Activated CD8-positive, alpha-beta memory T cell treated with anti-CD3 and anti-CD28 coated beads, Interleukin-2, amount 10 ng/mL, durations not matched to agents 7 days and 5 days (primary cell): ENCODE measurements around the gene SCUBE2. TPM values are rescaled to one million over a fixed set of nuclear protein-coding genes. Genes with fewer than 3 reads are reported as not detected.
"Not testable (repeated sequence)": the region's sequence is repeated elsewhere in the genome, so short reads cannot be mapped to it uniquely, and the experiment has no call there.

Experiments used
- ATAC-seq: fragments of 150-1000 bp; cut with Tn5 transposase; one replicate; pipeline ENCODE4 v1.10.0; 2021; ENCODE audit warnings: moderate library complexity
- CTCF ChIA-PET: fragments of 350-600 bp; sonication (Branson Sonifier 250); formaldehyde crosslinking; loops from one replicate; lab custom pipeline; 2021; ENCODE audit warnings: antibody characterized with exemption; lab: Charles Lee
- DNase-seq: peaks from one replicate; pipeline ENCODE4 v3.0.0-alpha.2; 2020
- H3K27ac Mint-ChIP-seq: one replicate; pipeline ENCODE4 v1.8.0; 2021; ENCODE audit warnings: mild to moderate bottlenecking, mixed read lengths
- H3K27me3 Mint-ChIP-seq: one replicate; pipeline ENCODE4 v1.8.0; 2021; ENCODE audit warnings: mixed read lengths
- H3K36me3 Mint-ChIP-seq: one replicate; pipeline ENCODE4 v1.8.0; 2021; ENCODE audit warnings: mild to moderate bottlenecking, mixed read lengths
- H3K4me1 Mint-ChIP-seq: one replicate; pipeline ENCODE4 v1.8.0; 2021; ENCODE audit warnings: mixed read lengths
- H3K4me3 Mint-ChIP-seq: one replicate; pipeline ENCODE4 v1.8.0; 2021; ENCODE audit warnings: mild to moderate bottlenecking, moderate library complexity, mixed read lengths
- H3K9me3 Mint-ChIP-seq: one replicate; pipeline ENCODE4 v1.8.0; 2022; ENCODE audit warnings: low read depth, mixed read lengths
- total RNA-seq, 2 experiments: library from RNA; stranded (reverse); gene quantifications; one replicate each; pipeline ENCODE4 v1.2.3, GENCODE V29; 2021

The SCUBE2 gene
- total RNA-seq, 2 experiments from 2014 or later: not detected

DNA sequence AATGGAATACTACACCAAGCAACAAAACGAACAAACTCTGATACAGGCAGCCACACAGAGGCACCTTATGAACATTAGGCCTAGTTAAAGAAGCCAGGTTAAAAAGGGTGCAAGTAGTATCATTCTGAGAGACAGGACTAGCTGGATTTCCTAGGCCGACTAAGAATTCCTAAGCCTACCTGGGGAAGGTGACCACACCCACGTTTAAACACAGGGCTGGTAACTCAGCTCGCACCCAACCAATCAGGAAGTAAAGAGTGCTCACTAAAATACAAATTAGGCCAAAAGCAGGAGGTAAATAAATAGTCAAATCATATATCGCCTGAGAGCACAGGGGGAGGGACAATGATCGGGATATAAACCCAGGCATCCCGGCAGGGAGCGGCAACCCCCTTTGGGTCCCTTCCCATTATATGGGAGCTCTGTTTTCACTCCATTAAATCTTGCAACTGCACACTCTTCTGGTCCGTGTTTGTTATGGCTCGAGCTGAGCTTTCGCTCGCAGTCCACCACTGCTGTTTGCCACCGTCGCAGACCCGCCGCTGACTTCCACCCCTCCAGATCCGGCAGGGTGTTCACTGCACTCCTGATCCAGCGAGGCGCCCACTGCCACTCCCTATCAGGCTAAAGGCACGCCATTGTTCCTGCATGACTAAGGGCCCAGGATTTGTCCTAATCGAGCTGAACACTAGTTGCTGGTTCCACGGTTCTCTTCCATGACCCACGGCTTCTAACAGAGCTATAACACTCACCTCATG lies 6.0 kb upstream of the SCUBE2 start:
- peaks cover 48% of the 10 kb centered on the region for H3K27me3 Mint-ChIP-seq
- ATAC-seq, H3K27ac Mint-ChIP-seq, H3K36me3 Mint-ChIP-seq, H3K4me3 Mint-ChIP-seq, DNase-seq, H3K9me3 Mint-ChIP-seq, H3K4me1 Mint-ChIP-seq: not testable (repeated sequence)
- CTCF ChIA-PET: interaction anchor here (1.4 to 2.1 kb wide), 2 partner anchors 40 to 182 kb away, joined by 4 read pairs; no protein-coding TSS in a partner anchor

DNA sequence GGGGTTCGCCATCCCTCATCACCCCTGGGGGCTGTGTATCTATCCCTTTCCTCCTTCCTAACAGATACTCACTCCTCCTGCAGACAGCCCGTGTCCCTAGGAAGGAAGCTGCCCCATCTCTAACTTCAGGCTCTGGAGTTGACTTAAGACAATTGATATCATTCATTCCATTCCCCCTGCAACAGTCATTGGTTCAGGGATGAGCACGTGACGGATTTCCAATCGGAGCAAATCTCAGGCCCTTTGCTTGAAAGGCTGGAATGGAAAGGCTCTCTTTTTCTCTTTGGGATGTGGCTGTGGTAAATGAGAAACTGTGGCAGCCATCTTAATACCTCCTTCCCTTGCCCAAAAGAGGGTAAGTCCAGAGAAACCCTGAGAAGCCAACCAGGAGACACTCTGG lies 5.0 kb upstream of the SCUBE2 start:
- CTCF ChIA-PET: interaction anchor here (1.2 kb wide), 1 partner anchor 35 kb away, joined by 3 read pairs; no protein-coding TSS in a partner anchor
- no peak for ATAC-seq
- H3K27me3 Mint-ChIP-seq: peaks cover 48% of the 10 kb centered on the region

DNA sequence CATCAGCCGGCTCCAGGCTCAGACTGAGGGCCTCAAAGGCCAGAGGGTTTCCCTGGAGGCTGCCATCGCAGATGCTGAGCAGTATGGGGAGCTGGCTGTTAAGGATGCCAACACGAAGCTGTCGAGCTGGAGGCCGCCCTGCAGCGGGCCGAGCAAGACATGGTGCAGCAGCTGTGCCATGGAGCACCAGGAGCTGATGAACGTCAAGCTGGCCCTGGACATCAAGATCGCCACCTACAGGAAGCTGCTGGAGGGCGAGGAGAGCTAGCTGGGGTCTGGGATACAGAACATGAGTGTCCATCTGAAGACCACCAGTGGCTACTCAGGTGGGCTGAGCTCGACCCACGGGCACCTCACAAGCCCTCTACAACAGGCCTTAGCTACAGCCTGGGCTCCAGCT lies 4.0 kb upstream of the SCUBE2 start:
- Mint-ChIP-seq H3K36me3 (no peaks in the 10 kb centered on the region), H3K4me1 (no peaks in the 10 kb centered on the region), H3K27ac (no peak overlapping the region), H3K27me3 (peaks cover 45% of the 10 kb centered on the region), H3K4me3 (no peak overlapping the region), H3K9me3 (no peaks in the 10 kb centered on the region)
- no peak for DNase-seq
- CTCF ChIA-PET: interaction anchor here (0.6 to 2.1 kb wide), 6 partner anchors 34 to 181 kb away, joined by 3 to 7 read pairs (median 3); no protein-coding TSS in a partner anchor
- ATAC-seq: no peak

More for the DNA sequence above, 5.0 kb upstream of the SCUBE2 start:
- no peak for DNase-seq
- no peaks in the 10 kb centered on the region for H3K9me3 Mint-ChIP-seq
- H3K36me3 Mint-ChIP-seq: no peaks in the 10 kb centered on the region
- no peaks in the 10 kb centered on the region for H3K4me1 Mint-ChIP-seq
- H3K4me3 Mint-ChIP-seq: no peak overlapping the region
- no peak overlapping the region for H3K27ac Mint-ChIP-seq

DNA sequence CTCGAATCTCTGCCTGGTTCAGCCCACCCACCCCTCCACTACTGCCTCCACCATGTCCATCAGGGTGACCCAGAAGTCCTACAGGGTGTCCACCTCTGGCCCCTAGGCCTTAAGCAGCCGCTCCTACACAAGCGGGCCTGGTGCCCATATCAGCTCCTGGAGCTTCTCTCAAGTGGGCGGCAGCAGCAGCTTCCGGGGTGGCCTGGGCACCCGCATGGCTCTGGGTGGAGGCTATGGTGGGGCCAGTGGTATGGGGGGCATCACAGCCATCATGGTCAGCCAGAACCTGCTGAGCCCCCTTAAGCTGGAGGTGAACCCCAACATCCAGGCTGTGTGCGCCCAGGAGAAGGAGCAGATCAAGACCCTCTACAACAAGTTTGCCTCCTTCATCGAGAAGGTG lies 3.0 kb upstream of the SCUBE2 start:
- no peak overlapping the region for H3K4me3 Mint-ChIP-seq
- peaks cover 48% of the 10 kb centered on the region for H3K27me3 Mint-ChIP-seq
- H3K9me3 Mint-ChIP-seq: no peaks in the 10 kb centered on the region
- DNase-seq (no peak), ATAC-seq (no peak)
- CTCF ChIA-PET: interaction anchor here (0.9 to 2.1 kb wide), 2 partner anchors 79 to 101 kb away, joined by 3 to 7 read pairs; no protein-coding TSS in a partner anchor
- no peaks in the 10 kb centered on the region for H3K4me1 Mint-ChIP-seq
- H3K36me3 Mint-ChIP-seq: no peaks in the 10 kb centered on the region
- H3K27ac Mint-ChIP-seq: no peak overlapping the region

DNA sequence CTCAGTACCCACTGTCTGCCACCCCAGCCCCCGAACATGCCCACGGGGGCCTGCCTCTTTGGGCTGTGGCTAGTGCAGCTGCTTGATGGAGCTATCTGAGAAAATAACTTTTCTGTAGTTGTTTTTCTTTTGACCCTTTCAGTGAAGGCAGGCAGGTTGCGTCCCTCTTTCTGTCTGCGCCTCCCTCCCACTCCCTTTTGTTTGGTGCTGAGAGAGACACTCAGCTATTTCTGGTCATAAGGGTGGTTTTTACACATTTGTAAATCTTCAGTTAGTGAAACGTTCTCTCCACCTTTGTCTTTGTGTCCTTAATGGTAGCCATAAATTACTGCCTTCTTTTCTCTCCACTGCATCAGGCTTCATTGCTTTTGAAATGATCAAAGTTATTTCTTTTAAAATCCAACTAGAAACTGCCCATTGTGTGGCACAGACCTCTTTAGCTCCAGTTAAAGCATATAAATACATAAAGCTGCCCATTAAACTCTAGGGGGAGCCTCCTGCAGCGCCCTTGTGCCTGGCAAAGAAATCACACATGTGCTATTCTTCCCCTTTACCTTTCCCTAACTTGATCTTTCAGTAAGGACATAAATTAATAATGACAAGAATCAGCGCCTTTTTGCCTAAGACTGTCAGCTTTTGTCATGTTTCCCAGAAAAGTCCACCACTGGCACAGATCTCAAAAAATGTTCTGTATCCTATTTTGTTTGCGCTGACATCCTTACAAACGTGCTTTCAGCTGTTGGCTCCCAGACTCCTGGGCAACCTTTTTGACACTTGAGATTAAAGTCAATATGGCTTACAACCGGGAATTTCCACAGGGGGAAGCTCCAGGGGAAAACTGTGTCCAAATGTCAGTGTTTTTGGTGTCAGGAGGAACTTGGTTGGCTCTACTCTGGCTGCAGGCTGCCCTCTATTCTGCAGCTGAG lies 1.7 kb upstream of the SCUBE2 start:
- Mint-ChIP-seq H3K4me1 (no peaks in the 10 kb centered on the region), H3K27ac (no peak overlapping the region), H3K4me3 (no peak overlapping the region), H3K36me3 (no peaks in the 10 kb centered on the region), H3K27me3 (peaks cover 60% of the 10 kb centered on the region), H3K9me3 (no peaks in the 10 kb centered on the region)
- no peak for DNase-seq
- no peak for ATAC-seq
- CTCF ChIA-PET: interaction anchor here (1.1 to 2.1 kb wide), 4 partner anchors 16 to 178 kb away, joined by 3 to 10 read pairs (median 4); no protein-coding TSS in a partner anchor

DNA sequence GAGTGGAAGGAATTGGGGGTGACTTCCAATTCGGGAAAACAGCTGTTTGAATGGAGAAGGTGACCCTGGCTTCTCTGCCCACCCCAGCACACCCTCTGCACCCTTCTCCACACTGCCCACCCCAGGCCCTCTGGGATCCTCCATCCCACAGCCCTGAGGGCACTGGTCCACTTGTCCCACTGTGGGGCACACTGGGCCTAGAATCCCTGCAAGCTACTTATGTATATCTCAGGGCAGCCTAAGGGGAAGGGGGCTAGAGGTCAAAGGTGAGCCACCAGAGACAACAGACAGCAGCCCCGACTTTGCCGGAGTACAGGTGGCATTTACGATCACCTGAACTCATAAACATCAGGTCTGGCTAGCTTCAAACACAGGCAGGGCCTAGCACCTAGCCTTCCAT lies 673 bp upstream of the SCUBE2 start:
- CTCF ChIA-PET: interaction anchor here (1.5 to 2.1 kb wide), 2 partner anchors 15 to 46 kb away, joined by 5 to 10 read pairs; no protein-coding TSS in a partner anchor
- DNase-seq: no peak
- no peak overlapping the region for H3K27ac Mint-ChIP-seq
- ATAC-seq: no peak
- no peaks in the 10 kb centered on the region for H3K36me3 Mint-ChIP-seq
- no peak overlapping the region for H3K4me3 Mint-ChIP-seq
- no peaks in the 10 kb centered on the region for H3K9me3 Mint-ChIP-seq
- H3K27me3 Mint-ChIP-seq: peaks cover 64% of the 10 kb centered on the region
- H3K4me1 Mint-ChIP-seq: no peaks in the 10 kb centered on the region

DNA sequence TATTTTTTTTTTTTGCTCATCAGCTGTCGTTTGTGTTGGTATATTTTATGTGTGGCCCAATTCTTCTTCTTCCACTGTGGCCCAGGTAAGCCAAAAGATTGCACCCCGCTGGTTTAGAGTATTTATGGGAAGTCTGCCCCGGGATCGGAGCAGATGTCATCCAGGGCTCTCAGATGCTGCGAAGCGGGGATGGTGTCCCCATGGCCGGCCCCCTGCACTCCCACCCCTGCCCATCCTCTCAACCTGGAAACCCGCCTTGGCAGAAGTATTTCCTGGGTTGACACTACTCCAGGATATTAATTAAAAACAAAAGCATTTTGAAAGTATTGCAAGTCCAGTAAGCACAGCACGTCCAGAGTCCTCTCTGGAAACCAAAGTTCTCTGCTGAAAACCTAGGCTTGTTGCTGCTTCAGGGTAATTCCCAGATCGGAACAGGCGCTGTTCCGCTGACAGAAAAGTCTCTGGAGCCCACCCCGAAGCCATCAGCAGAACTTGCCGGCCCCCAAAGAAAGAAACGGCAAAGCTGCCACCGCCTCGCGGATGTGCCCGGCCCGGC lies 833 bp downstream of the SCUBE2 start:
- no peak overlapping the region for H3K4me3 Mint-ChIP-seq

DNA sequence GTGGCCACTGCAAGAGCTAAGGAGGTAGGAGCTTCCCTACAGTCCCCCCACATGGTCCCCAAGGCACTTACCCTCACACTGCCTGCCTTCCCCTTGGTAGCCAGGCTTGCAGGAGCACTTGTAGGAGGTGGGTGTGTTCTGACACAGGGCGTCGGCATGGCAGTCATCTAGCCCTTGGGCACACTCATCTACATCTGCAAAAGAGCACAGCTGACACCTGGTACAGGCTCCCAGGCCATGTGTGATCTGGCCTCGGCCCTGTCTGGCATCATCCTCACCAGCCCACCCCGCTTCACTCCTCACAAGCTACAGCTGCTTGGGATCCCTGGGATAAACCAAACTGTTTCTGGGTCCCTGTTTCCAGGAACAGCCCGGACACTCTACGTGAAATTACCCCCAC lies 1.8 kb downstream of the SCUBE2 start:
- Mint-ChIP-seq H3K36me3 (no peaks in the 10 kb centered on the region), H3K27ac (no peak overlapping the region), H3K9me3 (no peaks in the 10 kb centered on the region), H3K27me3 (peaks cover 73% of the 10 kb centered on the region), H3K4me3 (no peak overlapping the region), H3K4me1 (no peaks in the 10 kb centered on the region)
- CTCF ChIA-PET: interaction anchor here (1.1 to 1.3 kb wide), 2 partner anchors 48 to 74 kb away, joined by 3 to 4 read pairs; no protein-coding TSS in a partner anchor
- DNase-seq (no peak), ATAC-seq (no peak)

More for the DNA sequence above, 833 bp downstream of the SCUBE2 start:
- CTCF ChIA-PET: interaction anchor here (1.1 to 1.3 kb wide), 2 partner anchors 47 to 75 kb away, joined by 3 to 4 read pairs; no protein-coding TSS in a partner anchor
- DNase-seq (no peak), ATAC-seq (no peak)
- peaks cover 68% of the 10 kb centered on the region for H3K27me3 Mint-ChIP-seq
- no peaks in the 10 kb centered on the region for H3K36me3 Mint-ChIP-seq
- H3K27ac Mint-ChIP-seq: no peak overlapping the region
- no peaks in the 10 kb centered on the region for H3K9me3 Mint-ChIP-seq
- H3K4me1 Mint-ChIP-seq: no peaks in the 10 kb centered on the region

DNA sequence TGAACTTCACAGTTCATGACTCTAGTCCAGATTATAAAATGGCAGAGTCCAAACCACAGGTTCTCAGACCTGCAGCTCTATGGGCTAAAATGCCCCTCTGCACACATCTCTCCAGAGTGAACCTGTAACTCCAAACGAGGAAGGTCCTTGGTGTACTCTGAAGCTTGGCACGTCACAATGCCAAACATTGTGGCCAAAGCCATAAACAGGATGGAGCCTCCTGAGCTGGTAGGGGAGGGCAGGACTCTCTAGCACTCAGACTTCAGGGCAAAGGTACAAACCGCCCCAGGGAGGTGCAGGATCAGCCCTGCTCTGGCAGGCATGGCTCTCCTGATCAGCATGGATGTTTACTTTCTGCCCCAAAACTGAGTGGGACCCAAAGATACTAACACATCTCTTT lies 2.3 kb downstream of the SCUBE2 start:
- H3K4me1 Mint-ChIP-seq: no peaks in the 10 kb centered on the region
- peaks cover 70% of the 10 kb centered on the region for H3K27me3 Mint-ChIP-seq
- H3K27ac Mint-ChIP-seq: no peak overlapping the region

DNA sequence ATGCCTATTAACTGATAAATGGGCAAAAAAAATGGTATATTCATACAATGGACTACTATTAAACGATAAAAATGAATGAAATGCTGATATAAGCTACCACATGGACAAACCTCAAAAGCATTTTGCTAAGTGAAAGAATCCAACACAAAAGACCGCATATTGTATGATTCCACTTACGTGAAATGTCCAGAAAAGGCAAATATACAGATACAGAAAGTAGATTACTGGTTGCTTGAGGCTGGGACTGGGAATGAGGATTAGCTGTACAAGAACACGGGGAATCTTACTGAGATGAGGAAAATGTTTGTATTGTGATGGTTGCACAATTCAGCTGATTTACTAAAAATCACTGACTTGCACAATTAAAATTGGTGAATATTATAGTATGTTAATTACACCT lies 8.8 kb downstream of the SCUBE2 start:
- Mint-ChIP-seq H3K27ac (no peak overlapping the region), H3K9me3 (no peaks in the 10 kb centered on the region), H3K4me3 (no peak overlapping the region), H3K36me3 (no peaks in the 10 kb centered on the region), H3K4me1 (peaks cover 3% of the 10 kb centered on the region), H3K27me3 (peaks cover 54% of the 10 kb centered on the region)
- DNase-seq (no peak), ATAC-seq (no peak)
- CTCF ChIA-PET: no interaction called here

More for the DNA sequence above, 2.3 kb downstream of the SCUBE2 start:
- Mint-ChIP-seq H3K9me3 (no peaks in the 10 kb centered on the region), H3K36me3 (no peaks in the 10 kb centered on the region), H3K4me3 (no peak overlapping the region)
- CTCF ChIA-PET: interaction anchor here (0.9 to 1.1 kb wide), 2 partner anchors 18 to 73 kb away, joined by 3 read pairs; no protein-coding TSS in a partner anchor
- DNase-seq: no peak
- ATAC-seq: no peak

DNA sequence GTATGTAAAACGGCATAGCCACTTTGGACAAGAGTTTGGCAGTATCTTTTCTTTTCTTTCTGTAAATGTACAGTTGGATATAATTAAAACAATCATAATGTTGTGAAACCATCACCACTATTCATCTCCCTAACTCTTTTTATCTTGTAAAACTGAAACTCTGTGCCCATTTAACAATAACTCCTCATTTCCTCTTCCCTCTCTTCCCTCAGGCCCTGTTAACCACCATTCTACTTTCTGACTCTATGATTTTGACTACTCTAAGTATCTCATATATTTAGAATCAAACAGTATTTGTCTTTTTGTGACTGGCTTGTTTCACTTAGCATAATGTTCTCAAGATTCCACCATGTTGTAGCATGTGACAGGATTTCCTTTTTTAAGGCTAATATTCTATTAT lies 10.2 kb downstream of the SCUBE2 start:
- no peak for ATAC-seq
- peaks cover 55% of the 10 kb centered on the region for H3K27me3 Mint-ChIP-seq

DNA sequence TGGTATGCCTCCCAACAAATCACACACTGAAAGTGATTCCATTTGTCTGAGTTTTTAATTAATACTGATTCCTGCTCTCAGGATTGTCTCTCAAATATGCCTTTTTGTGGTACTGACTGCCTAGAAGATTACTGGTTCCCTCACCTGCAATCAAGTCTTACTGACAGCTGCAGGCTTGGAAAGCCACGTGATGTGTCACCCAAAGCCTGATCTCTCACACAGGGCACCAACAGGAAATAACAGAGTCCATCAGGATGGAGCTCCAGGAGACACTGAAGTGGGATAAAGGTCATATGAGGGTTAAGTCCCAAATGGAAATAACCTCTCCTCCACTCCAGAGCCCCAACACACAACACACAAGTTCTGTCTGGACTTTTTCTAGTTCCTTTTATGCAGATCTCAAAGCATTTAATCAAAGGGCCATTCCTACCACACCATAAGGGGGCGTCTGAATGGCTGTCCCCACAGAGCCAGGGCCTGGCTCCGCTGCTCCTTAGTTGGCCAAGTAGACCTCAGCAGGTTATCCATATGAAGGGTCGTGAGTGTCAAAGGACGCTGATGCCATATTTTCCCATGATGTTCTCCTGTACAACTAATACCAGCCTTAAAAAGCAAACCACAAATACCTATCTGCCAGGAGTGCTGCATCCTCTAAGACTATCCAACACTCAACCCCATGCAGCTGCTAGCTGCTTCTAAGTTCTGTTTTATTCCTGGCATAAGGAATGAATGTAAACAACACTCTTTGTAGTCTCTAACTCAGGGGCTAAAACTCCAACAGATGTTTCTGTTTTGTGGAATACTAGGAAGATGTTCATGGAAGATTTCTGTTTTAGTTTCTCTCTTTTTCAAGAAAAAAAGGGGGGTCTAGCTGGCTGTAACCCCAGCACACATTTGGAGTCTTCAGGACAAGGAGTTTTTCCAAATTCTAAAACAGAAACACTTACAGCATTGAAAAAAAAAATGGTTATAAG lies 13.0 kb downstream of the SCUBE2 start:
- H3K4me3 Mint-ChIP-seq: no peak overlapping the region
- CTCF ChIA-PET: no interaction called here
- peaks cover 3% of the 10 kb centered on the region for H3K4me1 Mint-ChIP-seq
- no peaks in the 10 kb centered on the region for H3K36me3 Mint-ChIP-seq
- no peak for DNase-seq
- ATAC-seq: no peak
- H3K27ac Mint-ChIP-seq: no peak overlapping the region
- H3K27me3 Mint-ChIP-seq: peaks cover 67% of the 10 kb centered on the region
- H3K9me3 Mint-ChIP-seq: no peaks in the 10 kb centered on the region

More for the DNA sequence above, 10.2 kb downstream of the SCUBE2 start:
- Mint-ChIP-seq H3K36me3 (no peaks in the 10 kb centered on the region), H3K4me1 (peaks cover 3% of the 10 kb centered on the region), H3K9me3 (no peaks in the 10 kb centered on the region), H3K27ac (no peak overlapping the region), H3K4me3 (no peak overlapping the region)
- CTCF ChIA-PET: interaction anchor here (0.6 kb wide), 1 partner anchor 390 kb away, joined by 3 read pairs; no protein-coding TSS in a partner anchor
- no peak for DNase-seq
